Endothelial cell of hepatic sinusoid (primary cell): Measurements from ENCODE around the gene GPR108.
"Not testable (repeated sequence)": the region's sequence is repeated elsewhere in the genome, so short reads cannot be mapped to it uniquely, and the experiment has no call there.

Experiments
- in situ Hi-C: cut with HindIII; loops from 2 replicates; pipeline ENCODE4 v1.10.0; 2017; ENCODE audit warnings: low sequenced_read_pairs

The GPR108 gene

GRCh38 chr19:6737284-6737872 is at the start of gene GPR108:
GPR108 (minus strand) TSS chr19:6737580; CDS start chr19:6737576, 4 bp downstream.
- in situ Hi-C loops: no loop called here

- in situ Hi-C loops: no loop called here
These were observed 41.8 kb upstream of the GPR108 start for GRCh38 chr19:6779206-6779605.

GRCh38 chr19:6778386-6778785 is 41.0 kb upstream of the GPR108 start:
- in situ Hi-C loops: no loop called here

GRCh38 chr19:6777434-6777833 is 40.1 kb upstream of the GPR108 start:
- in situ Hi-C loops: no loop called here

DNA sequence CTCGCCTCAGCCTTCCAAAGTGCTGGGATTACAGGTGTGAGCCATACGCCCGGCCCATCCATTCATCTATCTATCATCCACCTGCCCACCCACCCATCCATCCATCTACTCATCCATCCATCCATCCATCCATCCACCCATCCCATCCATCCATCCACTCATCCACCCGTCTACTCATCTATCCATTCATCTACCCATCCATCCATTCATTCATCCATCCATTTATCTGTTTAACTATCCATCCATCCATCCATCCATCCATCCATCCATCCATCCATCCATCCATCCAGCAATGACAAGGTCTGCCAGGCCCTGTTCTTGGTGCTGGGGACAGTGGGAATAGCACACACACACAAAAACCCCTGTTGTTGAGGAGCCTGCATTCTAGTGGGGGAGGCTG is 39.6 kb upstream of the GPR108 start:
- in situ Hi-C loops: no loop called here

DNA sequence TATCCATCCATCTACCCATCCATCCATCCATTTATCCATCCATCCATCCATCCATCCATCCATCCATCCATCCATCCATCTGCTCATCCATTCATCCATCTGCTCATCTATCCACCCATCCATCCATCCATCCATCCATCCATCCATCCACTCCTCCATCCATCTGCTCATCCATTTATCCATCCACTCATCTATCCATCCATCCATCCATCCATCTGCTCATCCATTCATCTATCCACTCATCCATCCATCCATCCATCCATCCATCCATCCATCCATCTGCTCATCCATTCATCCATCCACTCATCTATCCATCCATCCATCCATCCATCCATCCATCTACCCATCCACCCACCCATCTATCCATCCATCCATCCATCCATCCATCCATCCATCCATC is 38.7 kb upstream of the GPR108 start:
- in situ Hi-C loops: not testable (repeated sequence)

DNA sequence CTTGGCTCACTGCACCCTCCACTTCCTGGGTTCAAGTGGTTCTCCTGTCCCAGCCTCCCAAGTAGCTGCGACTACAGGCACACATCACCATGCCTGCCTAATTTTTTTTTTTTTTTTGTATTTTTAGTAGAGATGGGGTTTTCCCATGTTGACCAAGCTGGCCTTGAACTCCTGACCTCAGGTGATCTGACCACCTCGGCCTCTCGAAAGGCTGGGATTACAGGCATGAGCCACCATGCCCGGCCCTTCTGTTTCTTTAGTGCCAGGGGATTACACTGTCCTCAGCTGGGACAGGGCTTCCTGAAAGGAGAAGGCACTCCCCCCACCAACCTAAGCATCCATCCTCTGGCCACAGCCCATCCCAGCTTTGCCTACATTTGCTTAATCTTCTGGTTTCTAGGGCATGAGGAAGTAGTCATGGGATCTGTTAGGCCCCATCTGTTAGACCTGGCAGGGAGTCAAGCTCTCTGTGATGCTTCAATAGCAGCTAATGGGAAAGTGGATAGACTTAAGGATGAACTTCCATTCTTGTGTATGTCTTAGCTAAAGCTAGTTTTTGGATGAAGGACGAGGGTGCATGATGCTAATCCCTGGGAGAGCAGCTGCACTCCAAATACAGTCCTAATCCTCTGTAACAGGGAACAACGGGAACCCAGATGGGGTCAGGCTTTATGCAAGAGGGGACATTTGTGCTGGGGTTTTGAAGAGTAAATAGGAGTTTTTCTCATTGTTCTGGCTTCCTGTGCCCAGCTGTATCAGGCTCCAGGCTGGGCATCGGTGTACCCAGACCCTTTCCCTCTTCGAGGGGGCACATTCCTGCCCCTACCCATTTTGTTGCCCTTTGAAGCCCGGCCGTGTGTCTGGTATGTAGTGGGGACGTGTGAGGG is 37.7 kb upstream of the GPR108 start:
- in situ Hi-C loops: no loop called here

DNA sequence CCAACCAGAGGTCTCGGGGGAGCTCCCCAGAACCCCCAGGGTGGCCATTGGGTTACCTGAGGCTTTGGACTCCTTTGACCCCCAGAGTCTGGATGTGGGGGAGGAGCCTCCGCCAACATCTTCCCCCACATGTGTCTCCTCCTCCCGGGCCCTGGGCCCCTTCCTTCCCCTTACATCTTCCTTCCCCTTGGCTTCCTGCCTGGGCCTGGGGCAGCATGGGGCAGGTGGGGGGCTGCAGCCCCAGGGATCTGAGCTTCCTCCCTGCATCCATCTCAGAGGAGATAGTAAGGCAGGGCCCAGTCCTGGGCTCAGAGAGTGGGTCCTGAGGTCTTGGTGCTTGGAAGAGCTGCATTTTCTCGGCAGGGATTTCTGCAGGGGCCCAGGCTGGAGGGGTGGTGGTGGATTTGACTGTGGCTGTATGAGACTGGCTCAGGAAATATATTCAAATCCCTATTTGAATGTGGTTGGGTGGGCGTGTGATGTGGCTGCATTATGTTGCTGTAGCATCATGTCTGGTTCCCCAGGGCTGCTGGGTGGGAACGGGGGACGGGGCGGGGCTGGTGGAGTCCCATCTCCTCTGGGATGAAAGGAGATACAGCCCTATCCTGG is 36.0 kb upstream of the GPR108 start:
- in situ Hi-C loops: no loop called here

GRCh38 chr19:6772866-6773322 is 35.5 kb upstream of the GPR108 start:
- in situ Hi-C loops: no loop called here

- in situ Hi-C loops: no loop called here
These were observed 34.9 kb upstream of the GPR108 start, which contains the start of gene VAV1 for GRCh38 chr19:6772028-6772865. VAV1 (plus strand) TSS chr19:6772708; CDS start chr19:6772808, 100 bp downstream.

DNA sequence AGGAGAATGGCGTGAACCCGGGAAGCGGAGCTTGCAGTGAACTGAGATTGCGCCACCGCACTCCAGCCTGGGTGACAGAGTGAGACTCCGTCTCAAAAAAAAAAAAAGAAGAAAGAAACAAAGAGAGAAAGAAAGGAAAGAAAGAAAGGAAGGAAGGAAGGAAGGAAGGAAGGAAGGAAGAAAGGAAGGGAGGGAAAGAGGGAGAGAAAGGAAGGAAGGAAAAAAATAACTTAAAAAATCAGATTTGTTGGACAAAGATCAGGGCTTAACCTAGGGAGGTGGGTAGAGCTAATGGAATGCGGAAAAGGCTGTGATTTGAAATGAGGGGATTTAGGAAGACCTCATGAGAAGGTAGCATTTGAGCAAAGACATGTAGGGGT is 34.3 kb upstream of the GPR108 start:
- in situ Hi-C loops: not testable (repeated sequence)

DNA sequence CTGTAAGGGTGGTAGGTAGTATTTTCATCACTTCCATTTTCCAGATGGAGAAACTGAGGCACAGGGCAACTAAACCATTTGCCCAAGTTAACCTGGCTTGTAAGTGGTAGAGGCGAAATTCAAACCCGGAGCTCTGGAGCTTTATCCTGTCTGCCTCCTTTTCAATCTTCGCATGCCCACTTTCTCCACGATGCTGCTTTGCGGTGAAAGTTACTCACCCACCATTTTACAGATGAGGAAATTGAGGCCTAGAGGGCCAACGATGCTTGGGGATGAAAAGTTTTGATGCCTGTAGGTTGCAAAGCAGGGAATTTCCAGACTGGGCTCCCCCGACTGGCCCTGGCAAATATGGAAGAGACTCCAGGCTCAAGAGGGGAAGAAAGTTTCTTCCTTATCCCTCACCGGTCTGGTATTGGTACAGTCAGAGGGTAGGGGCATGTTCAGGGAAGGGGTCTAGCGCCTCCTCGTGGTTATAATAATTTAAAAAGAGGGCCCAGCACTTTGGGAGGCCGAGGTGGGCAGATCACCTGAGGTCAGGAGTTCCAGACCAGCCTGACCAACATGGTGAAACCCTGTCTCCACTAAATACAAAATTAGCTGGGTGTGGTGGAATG is 31.7 kb upstream of the GPR108 start:
- in situ Hi-C loops: no loop called here

- in situ Hi-C loops: no loop called here
These were observed 30.9 kb upstream of the GPR108 start for GRCh38 chr19:6768236-6768785.

GRCh38 chr19:6767357-6768235 is 30.2 kb upstream of the GPR108 start, which contains the start of gene SH2D3A:
SH2D3A (minus strand) TSS chr19:6767435; CDS start chr19:6763748, 3,687 bp downstream.
- in situ Hi-C loops: no loop called here

- in situ Hi-C loops: no loop called here
These were observed 29.6 kb upstream of the GPR108 start for GRCh38 chr19:6767081-6767356.

DNA sequence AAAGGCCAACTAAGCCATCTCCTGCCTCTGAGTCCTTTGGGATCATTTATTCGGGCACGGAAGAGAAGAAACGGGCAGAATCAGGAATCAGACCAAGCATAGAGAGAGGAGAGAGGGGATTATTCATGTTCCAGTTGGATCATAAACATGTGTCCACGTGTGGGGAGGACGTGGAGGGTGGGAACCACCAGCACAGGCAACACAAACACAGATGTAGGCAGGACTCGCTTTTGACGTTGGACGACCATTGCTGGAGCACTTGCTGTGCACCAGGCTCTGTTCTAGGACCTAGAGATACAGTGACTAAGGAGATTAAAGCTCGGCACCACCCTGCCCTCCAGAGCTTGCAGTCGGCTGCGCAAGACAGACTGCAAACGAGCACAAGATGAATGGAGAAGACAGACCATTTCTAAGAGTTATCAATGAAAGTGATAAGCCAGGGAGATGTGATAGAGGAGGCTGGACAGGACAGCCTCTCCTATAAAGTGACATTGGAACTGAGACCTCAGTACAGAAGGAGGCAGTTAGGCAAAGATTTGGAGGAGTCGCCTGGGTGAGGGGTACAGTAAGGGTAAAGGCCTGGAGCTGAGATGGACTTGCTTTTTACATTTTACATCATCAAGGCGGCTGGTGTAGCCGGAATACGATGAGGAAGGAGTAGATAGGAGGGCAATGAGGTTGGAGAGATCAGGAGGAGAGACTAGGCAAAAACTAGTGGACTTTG is 29.1 kb upstream of the GPR108 start:
- in situ Hi-C loops: no loop called here

DNA sequence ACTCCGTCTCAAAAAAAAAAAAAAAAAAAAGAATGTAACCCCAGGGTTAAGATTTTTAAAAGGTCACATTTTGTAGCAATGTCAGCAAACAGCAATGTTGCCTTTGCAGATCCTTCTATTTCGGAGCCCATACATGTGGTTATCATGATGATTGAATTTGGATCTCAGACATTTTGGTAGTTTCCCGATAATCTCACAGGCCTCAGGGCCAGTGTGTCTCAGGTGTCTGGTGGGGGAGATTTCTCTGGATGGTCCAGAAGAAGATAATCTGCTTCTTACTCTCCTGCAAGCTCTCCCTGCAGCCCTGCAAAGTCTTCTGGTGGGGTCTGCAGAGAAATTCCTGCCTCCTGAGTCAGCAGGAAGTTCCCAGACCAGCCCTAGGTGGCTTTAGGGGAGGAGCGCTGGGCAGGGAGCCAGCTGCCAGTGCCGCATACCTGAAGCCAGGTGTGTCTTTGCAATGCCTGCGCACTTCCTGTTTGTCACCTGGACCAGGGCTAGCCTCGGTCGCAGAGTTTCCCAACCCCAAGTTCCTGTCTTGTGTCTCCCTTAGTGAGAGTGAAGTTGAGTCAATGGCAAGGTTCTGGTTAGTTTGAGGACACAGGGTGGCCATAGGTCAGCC is 28.5 kb upstream of the GPR108 start:
- in situ Hi-C loops: no loop called here

DNA sequence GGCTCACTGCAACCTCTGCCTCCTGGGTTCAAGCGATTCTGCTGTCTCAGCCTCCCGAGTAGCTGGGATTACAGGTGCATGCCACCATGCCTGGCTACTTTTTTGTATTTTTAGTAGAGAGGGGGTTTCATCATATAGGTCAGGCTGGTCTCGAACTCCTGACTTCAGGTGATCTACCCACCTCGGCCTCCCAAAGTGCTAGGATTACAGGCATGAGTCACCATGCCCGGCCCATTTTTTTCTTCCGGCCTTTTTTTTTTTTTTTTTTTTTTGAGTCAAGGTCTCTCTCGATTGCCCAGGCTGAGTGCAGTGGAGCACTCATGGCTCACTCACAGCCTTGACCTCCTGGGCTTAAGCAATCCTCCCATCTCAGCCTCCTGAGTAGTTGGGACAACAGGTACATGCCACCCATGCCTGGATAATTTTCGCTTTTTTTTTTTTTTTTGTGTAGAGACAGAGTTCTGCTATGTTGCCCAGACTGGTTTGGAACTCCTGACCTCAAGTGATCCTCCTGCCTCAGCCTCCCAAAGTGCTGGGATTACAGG is 24.9 kb upstream of the GPR108 start:
- in situ Hi-C loops: not testable (repeated sequence)
